CD4-positive, alpha-beta memory T cell (primary cell): ENCODE measurements around the gene LHFPL3. TPM values are rescaled to one million over a fixed set of nuclear protein-coding genes. Genes with fewer than 3 reads are reported as not detected.

Experiments used
- CTCF ChIA-PET: fragments of 350-600 bp; sonication (Branson Sonifier 250); formaldehyde crosslinking; loops from one replicate; lab custom pipeline; 2021; ENCODE audit warnings: inconsistent platforms; ENCODE audit not compliant: partially characterized antibody; lab: Charles Lee
- POLR2A ChIA-PET: fragments of 350-600 bp; sonication (Branson Sonifier 250); formaldehyde crosslinking; loops from one replicate; lab custom pipeline; 2021; ENCODE audit not compliant: partially characterized antibody; lab: Charles Lee
- DNase-seq, 5 donors: peaks; one replicate each; pipeline versions ENCODE4 v3.0.0 to v3.0.0-alpha.2; 2020 to 2022; ENCODE audit warnings: mixed read lengths in 1 of 5
- H3K27ac ChIP-seq: one replicate; pipeline ENCODE4 v1.7.0; 2013; ENCODE audit warnings: low read depth, low read length
- H3K27me3 ChIP-seq: 2 replicates; pipeline ENCODE4 v1.7.0; 2013; ENCODE audit warnings: mild to moderate bottlenecking, low read length, moderate library complexity; ENCODE audit not compliant: insufficient read depth
- H3K36me3 ChIP-seq: 2 replicates; pipeline ENCODE4 v1.7.0; 2013; ENCODE audit warnings: mild to moderate bottlenecking, low read length, moderate library complexity; ENCODE audit not compliant: insufficient read depth
- H3K4me1 ChIP-seq: 2 replicates; pipeline ENCODE4 v1.7.0; 2013; ENCODE audit warnings: mild to moderate bottlenecking, low read length, moderate library complexity; ENCODE audit not compliant: insufficient read depth
- H3K4me3 ChIP-seq, 2 donors: one replicate each; pipeline ENCODE4 v1.7.0; 2013; ENCODE audit warnings: low read length in 2 of 2, mild to moderate bottlenecking in 1 of 2
- H3K9me3 ChIP-seq, 2 donors: one replicate each; pipeline ENCODE4 v1.7.0; 2013; ENCODE audit warnings: low read length in 2 of 2, control low read depth in 1 of 2; ENCODE audit not compliant: control insufficient read depth in 1 of 2
- H3K27ac Mint-ChIP-seq, 7 donors: one replicate each; pipeline ENCODE4 v1.8.0; 2020 to 2021; ENCODE audit warnings: mixed read lengths in 7 of 7, mild to moderate bottlenecking in 6 of 7, inconsistent platforms in 3 of 7, moderate library complexity in 3 of 7
- H3K27me3 Mint-ChIP-seq, 2 donors: one replicate each; pipeline ENCODE4 v1.8.0; 2020 to 2021; ENCODE audit warnings: mixed read lengths in 2 of 2
- H3K36me3 Mint-ChIP-seq, 2 donors: one replicate each; pipeline ENCODE4 v1.8.0; 2020 to 2021; ENCODE audit warnings: mixed read lengths in 2 of 2, inconsistent platforms in 1 of 2, mild to moderate bottlenecking in 1 of 2
- H3K4me1 Mint-ChIP-seq, 4 donors: one replicate each; pipeline ENCODE4 v1.8.0; 2020 to 2021; ENCODE audit warnings: mixed read lengths in 4 of 4, mild to moderate bottlenecking in 1 of 4
- H3K4me3 Mint-ChIP-seq, 8 donors: one replicate each; pipeline ENCODE4 v1.8.0; 2020 to 2021; ENCODE audit warnings: mixed read lengths in 8 of 8, mild to moderate bottlenecking in 7 of 8, moderate library complexity in 6 of 8, inconsistent platforms in 3 of 8
- H3K9me3 Mint-ChIP-seq, 8 donors: one replicate each; pipeline ENCODE4 v1.8.0; 2020 to 2021; ENCODE audit warnings: mixed read lengths in 8 of 8, mild to moderate bottlenecking in 5 of 8, inconsistent platforms in 3 of 8, moderate library complexity in 1 of 8
- intact Hi-C: fragments of 100-400 bp; cut with micrococcal nuclease; formaldehyde crosslinking; loops from one replicate; pipeline ENCODE4 v1.15.1; 2023
- polyA plus RNA-seq, 2 donors: library from polyadenylated mRNA; unstranded; fragments of 300-500 nt; fragmentation: Illumina TruSeq; gene quantifications; one replicate each; pipeline ENCODE4 v1.2.3, GENCODE V29; 2021
- total RNA-seq, 2 experiments: library from RNA; stranded (reverse); gene quantifications; one replicate each; pipeline ENCODE4 v1.2.3, GENCODE V29; 2021

LHFPL3 gene
- total and polyA plus RNA-seq, 4 experiments from 2014 or later = not detected

- Histone ChIP-seq H3K27ac (no peak overlapping the region), H3K4me1 (no peaks in the 10 kb centered on the region), H3K9me3 (no peaks in the 10 kb centered on the region), H3K27me3 (no peaks in the 10 kb centered on the region), H3K36me3 (no peaks in the 10 kb centered on the region), H3K4me3 (no peak overlapping the region)
- intact Hi-C loops = no loop called here
- H3K27me3 Mint-ChIP-seq = peaks cover 0 to 8% of the 10 kb centered on the region in 2 donors
- no peaks in the 10 kb centered on the region for H3K36me3 Mint-ChIP-seq
- POLR2A ChIA-PET = no interaction called here
- H3K4me3 Mint-ChIP-seq = no peak overlapping the region
- DNase-seq = no peak
- H3K9me3 Mint-ChIP-seq = peaks cover 0 to 8% (median 3%) of the 10 kb centered on the region in 8 donors
- no peak overlapping the region for H3K27ac Mint-ChIP-seq
- no peaks in the 10 kb centered on the region for H3K4me1 Mint-ChIP-seq
- CTCF ChIA-PET = no interaction called here
These were observed 140.9 kb downstream of the LHFPL3 start for GRCh38 chr7:104469166-104469820.

GRCh38 chr7:104480529-104480928, 152.1 kb downstream of the LHFPL3 start:
- Mint-ChIP-seq H3K9me3 (no peaks in the 10 kb centered on the region), H3K36me3 (no peaks in the 10 kb centered on the region), H3K27ac (no peak overlapping the region), H3K4me3 (no peak overlapping the region), H3K4me1 (no peaks in the 10 kb centered on the region), H3K27me3 (peaks cover 0 to 4% of the 10 kb centered on the region in 2 donors)
- H3K27me3 ChIP-seq = no peaks in the 10 kb centered on the region
- H3K4me1 ChIP-seq = no peaks in the 10 kb centered on the region
- CTCF ChIA-PET = no interaction called here
- no peaks in the 10 kb centered on the region for H3K36me3 ChIP-seq
- DNase-seq = no peak
- POLR2A ChIA-PET = no interaction called here
- H3K4me3 ChIP-seq = no peak overlapping the region
- no peak overlapping the region for H3K27ac ChIP-seq
- no peaks in the 10 kb centered on the region for H3K9me3 ChIP-seq
- intact Hi-C loops = no loop called here

- POLR2A ChIA-PET = no interaction called here
- H3K4me1 Mint-ChIP-seq = no peaks in the 10 kb centered on the region
- no peaks in the 10 kb centered on the region for H3K9me3 ChIP-seq
These were observed 154.1 kb downstream of the LHFPL3 start for GRCh38 chr7:104482362-104483037.

GRCh38 chr7:104486931-104487330, 158.5 kb downstream of the LHFPL3 start:
- H3K27me3 Mint-ChIP-seq = peaks cover 0 to 6% of the 10 kb centered on the region in 2 donors
- Histone ChIP-seq H3K27ac (no peak overlapping the region), H3K36me3 (no peaks in the 10 kb centered on the region), H3K9me3 (no peaks in the 10 kb centered on the region), H3K4me3 (no peak overlapping the region), H3K27me3 (no peaks in the 10 kb centered on the region), H3K4me1 (no peaks in the 10 kb centered on the region)
- no peaks in the 10 kb centered on the region for H3K4me1 Mint-ChIP-seq
- POLR2A ChIA-PET = no interaction called here
- intact Hi-C loops = no loop called here
- H3K36me3 Mint-ChIP-seq = no peaks in the 10 kb centered on the region
- H3K9me3 Mint-ChIP-seq = no peaks in the 10 kb centered on the region
- CTCF ChIA-PET = no interaction called here
- H3K4me3 Mint-ChIP-seq = no peak overlapping the region
- DNase-seq = no peak
- H3K27ac Mint-ChIP-seq = no peak overlapping the region

More at GRCh38 chr7:104482362-104483037, 154.1 kb downstream of the LHFPL3 start:
- H3K27me3 ChIP-seq = no peaks in the 10 kb centered on the region
- no peak for DNase-seq
- H3K36me3 ChIP-seq = no peaks in the 10 kb centered on the region
- H3K4me3 Mint-ChIP-seq = no peak overlapping the region
- CTCF ChIA-PET = no interaction called here
- no peaks in the 10 kb centered on the region for H3K36me3 Mint-ChIP-seq
- H3K9me3 Mint-ChIP-seq = no peaks in the 10 kb centered on the region
- H3K4me3 ChIP-seq = no peak overlapping the region
- no peaks in the 10 kb centered on the region for H3K4me1 ChIP-seq
- H3K27me3 Mint-ChIP-seq = peaks cover 0 to 6% of the 10 kb centered on the region in 2 donors
- no peak overlapping the region for H3K27ac ChIP-seq
- intact Hi-C loops = no loop called here
- no peak overlapping the region for H3K27ac Mint-ChIP-seq

GRCh38 chr7:104487642-104488041, 159.2 kb downstream of the LHFPL3 start:
- ChIA-PET POLR2A (no interaction called here), CTCF (no interaction called here)
- Mint-ChIP-seq H3K27ac (no peak overlapping the region), H3K4me3 (no peak overlapping the region), H3K27me3 (peaks cover 0 to 4% of the 10 kb centered on the region in 2 donors), H3K36me3 (no peaks in the 10 kb centered on the region), H3K4me1 (no peaks in the 10 kb centered on the region), H3K9me3 (no peaks in the 10 kb centered on the region)
- Histone ChIP-seq H3K27ac (no peak overlapping the region), H3K4me1 (no peaks in the 10 kb centered on the region), H3K9me3 (no peaks in the 10 kb centered on the region), H3K27me3 (no peaks in the 10 kb centered on the region), H3K36me3 (no peaks in the 10 kb centered on the region), H3K4me3 (no peak overlapping the region)
- no peak for DNase-seq
- intact Hi-C loops = no loop called here

GRCh38 chr7:104497379-104497967, 169.1 kb downstream of the LHFPL3 start:
- ChIA-PET POLR2A (no interaction called here), CTCF (no interaction called here)
- H3K27ac ChIP-seq = no peak overlapping the region
- H3K4me1 Mint-ChIP-seq = no peaks in the 10 kb centered on the region
- no peak overlapping the region for H3K4me3 ChIP-seq
- no peaks in the 10 kb centered on the region for H3K27me3 ChIP-seq
- intact Hi-C loops = no loop called here
- DNase-seq = no peak
- H3K9me3 Mint-ChIP-seq = peaks cover 0 to 8% (median 2%) of the 10 kb centered on the region in 8 donors
- no peak overlapping the region for H3K4me3 Mint-ChIP-seq
- H3K4me1 ChIP-seq = no peaks in the 10 kb centered on the region
- no peaks in the 10 kb centered on the region for H3K36me3 Mint-ChIP-seq
- no peaks in the 10 kb centered on the region for H3K36me3 ChIP-seq
- H3K27me3 Mint-ChIP-seq = peaks cover 2 to 3% of the 10 kb centered on the region in 2 donors
- H3K9me3 ChIP-seq = no peaks in the 10 kb centered on the region
- no peak overlapping the region for H3K27ac Mint-ChIP-seq

- Histone ChIP-seq H3K4me3 (no peak overlapping the region), H3K9me3 (no peaks in the 10 kb centered on the region), H3K27ac (no peak overlapping the region), H3K36me3 (no peaks in the 10 kb centered on the region), H3K27me3 (no peaks in the 10 kb centered on the region), H3K4me1 (no peaks in the 10 kb centered on the region)
- ChIA-PET POLR2A (no interaction called here), CTCF (no interaction called here)
- DNase-seq = no peak
- Mint-ChIP-seq H3K27ac (no peak overlapping the region), H3K27me3 (peaks cover 0 to 2% of the 10 kb centered on the region in 2 donors), H3K9me3 (peaks cover 0 to 8% (median 2%) of the 10 kb centered on the region in 8 donors), H3K4me3 (no peak overlapping the region), H3K4me1 (no peaks in the 10 kb centered on the region), H3K36me3 (no peaks in the 10 kb centered on the region)
- intact Hi-C loops = no loop called here
These were observed 171.6 kb downstream of the LHFPL3 start for GRCh38 chr7:104499975-104500374.
